HG03378 (cell line): Measurements from ENCODE around the gene LRTM2.

Experiments
- ATAC-seq: cut with Tn5 transposase; IDR thresholded peaks from one replicate; pipeline ENCODE4 v1.9.1; 2021; ENCODE audit warnings: mild to moderate bottlenecking, moderate library complexity; ENCODE audit not compliant: unreplicated experiment

Gene LRTM2

GRCh38 chr12:1797011-1797901 is 23.1 kb upstream of the LRTM2 start:
- ATAC-seq: no peak

- no peak for ATAC-seq
Measured at GRCh38 chr12:1797991-1798640, 22.2 kb upstream of the LRTM2 start.

DNA sequence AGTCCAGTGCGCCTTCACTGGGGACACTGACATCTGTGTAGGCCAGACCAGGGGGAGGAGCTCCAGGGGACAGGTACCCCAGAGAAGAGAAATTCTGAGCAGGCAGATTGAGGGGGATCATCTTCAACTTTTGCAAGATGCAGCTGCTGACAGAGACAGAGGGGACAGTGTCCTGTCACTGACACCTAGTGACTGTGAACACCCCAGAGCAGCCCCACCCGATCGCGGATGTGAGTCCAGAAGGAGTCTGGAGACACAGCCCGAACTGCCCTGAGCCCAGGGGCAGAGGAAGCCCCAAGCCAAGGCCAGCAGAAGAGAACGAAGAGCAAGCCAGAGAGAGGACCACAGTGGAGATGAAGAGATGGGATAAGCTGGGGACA is 21.7 kb upstream of the LRTM2 start:
- ATAC-seq: no peak

DNA sequence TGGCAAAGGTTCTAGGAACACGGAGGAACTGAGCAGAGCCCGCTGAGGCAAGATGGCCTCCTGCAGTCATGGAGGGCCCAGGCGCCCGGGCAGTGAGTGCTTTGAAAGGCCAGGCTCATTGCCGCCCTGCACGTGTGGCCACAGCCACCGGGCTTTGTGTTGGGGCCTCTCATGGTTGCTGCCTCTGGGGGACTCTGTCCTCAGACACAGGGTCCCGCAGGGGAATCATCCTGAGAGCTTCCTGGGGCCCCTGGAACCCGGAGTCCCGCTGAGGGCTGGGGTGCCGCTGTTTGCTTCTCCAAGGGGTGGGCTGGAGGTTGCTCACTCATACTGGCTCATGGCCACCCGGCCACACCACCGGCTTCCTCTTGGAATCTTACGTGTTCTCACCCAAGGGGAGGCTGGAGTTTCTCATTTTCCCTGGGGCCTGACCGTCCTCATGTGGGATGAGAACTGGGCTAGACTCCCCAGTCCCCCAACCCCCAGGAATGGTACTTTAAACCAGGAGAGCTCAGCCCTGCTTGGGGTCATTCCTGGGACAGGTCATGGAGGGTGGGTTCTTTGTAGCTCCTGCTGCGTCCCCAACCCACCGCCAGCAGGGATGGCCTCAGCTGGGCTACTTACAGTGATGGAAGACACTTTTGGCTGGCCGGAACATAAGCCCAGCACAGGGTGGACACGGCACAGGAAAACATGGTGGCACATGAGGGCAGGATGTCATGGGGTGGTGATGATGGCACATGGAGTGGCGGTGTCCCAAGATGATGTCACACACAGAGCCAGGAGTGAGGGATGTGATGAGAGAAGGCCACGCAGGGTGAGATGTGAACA is 21.1 kb upstream of the LRTM2 start:
- ATAC-seq: no peak

DNA sequence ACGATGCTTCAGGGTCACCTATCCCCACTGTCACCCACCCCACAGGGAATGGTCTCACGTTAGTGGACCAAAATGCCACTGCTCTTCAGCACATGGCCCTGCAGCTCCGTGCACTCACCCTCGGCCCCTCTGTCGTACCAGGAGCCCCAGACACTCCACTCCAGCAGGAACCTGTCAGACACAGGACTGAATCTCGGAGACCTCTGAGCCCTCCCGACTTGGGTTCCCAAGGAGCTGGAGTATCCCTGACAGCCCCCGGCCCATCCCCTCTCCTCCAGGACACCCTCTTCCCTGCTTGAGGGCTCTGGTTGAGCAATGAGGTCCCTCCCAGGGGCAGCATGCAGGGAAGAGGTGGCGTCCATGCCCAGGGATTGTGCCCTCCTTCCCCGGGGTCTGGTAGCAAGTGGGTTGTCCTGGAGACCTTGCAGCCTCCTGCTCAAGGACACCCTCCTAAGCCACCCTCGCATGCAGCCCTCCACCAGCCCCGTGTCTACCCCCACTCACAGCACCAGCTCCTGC is 20.4 kb upstream of the LRTM2 start:
- ATAC-seq: no peak

DNA sequence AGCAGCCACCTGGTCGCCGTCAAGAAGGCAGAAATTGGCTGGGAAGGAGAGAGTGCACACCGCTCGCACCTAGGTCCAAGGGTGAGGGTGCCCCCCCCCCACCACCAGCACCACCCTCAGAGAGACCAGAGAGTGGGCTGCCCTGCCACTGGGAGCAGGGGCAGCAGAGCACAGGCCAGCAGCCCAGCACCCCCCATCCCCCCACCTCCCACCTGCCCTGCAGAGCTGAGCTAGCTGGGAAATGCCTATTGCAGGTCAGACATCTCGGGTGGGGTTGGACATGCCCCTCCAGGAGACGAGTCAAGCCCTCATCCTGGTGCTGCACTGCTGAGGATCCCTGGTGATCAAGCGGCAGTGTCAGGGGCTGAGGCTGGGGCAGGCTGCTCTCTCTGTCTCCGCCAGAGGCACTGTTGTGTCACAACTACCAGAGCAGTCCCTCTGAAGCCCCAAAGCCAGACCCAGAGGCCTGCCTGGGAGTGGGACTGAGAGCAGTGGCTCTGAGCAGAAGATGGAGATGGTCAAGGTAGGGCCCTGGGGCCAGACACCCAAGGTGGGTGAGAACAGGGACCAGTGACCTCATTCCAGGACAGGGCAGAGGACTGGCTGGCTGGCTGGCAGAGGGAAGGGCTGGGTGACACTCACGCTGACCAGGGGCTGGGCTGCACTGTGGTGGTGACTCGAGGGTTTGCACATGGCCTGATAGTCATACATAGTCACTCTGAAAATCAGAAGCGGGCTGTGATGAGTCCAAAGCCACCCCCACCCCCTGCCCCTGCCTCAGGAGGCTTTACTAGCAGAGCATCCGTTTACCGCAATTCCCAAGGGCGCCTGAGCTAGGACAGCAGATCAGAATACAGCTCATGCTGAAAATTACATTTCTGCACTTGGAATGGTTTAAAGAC is 19.7 kb upstream of the LRTM2 start:
- no peak for ATAC-seq

DNA sequence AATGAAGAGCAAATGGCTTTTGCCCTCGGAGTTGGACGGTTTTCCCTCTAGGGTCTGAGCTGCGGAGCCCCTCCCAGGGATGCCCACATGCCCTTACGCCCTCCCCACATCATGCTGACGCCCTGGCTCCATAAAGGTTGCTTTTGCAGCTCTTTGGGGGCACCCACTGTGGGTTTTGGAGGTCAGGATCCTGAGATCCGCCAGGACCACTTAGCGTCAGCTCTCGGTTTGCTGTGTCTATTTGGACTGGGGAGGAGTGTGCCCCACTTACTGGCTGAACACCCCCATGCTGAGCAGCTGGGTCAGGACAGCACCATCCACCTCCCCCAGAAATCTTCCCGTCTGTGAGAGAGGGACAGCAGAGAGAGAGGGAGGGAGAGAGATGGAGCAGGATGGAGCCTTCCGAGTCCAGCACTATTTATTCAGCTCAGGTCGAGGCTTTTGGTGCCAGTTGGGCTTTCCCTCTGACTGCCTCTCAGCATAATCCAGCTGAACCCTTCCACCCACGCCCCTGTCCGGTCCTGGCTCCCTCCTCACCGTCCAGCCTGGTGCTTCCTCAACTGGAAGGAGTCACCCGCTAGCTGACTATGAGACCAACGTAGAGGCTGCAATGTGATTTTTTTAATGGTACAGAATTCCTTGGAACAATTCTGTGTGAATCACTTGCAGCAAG is 18.9 kb upstream of the LRTM2 start:
- no peak for ATAC-seq

DNA sequence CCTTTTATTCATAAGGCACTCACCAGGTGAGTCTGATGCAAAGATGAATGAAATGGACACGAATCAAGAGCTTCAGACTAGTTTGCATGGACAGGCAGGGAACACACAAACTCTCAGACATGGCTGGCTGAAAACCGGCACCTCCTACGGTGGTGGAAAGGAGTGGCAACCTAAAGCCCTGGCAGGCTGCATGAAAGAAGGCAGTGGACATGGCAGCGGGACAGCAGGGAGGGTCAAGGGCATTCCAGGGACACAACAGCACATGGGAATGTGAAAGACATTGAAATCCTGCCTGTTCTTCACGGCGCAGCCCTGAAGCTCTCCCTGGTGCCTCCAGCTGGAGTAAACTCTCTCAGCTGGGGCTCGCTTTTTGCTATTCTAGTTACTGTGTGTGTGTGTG is 16.6 kb upstream of the LRTM2 start:
- ATAC-seq: no peak

- ATAC-seq: peak; percentile 75
Measured at GRCh38 chr12:1804545-1805332, 15.6 kb upstream of the LRTM2 start.

DNA sequence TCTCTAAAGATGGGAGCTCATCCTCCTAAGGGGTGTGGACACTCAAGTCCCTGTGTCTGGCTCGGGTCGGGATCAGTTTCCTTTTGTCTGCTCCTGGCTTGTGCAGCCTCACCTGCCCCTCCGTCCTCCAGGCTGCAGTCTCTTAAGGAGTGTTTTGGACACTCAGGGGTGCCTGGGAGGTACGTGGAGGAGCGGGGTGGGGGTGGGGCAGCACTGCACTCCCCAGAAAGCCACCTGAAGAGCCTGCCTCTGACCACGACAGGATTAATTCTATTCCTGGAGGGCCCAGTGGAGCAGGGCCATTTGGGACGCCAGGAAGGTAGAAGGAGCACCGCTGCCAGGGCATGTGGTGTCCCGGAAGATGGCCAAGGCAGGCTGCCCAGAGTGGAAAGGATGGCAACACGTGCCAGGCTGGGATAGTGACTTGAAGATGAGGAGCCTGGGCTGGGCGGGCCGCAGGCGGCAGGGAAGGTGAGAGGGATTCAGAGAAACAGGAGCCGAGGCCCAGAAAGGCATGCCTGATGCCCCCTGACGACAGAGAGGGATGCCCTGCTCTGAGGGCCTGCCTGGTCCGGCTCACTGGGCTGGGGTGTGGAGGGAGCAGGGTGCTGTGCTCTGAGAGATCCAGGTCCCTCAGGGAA is 14.8 kb upstream of the LRTM2 start:
- ATAC-seq: no peak

DNA sequence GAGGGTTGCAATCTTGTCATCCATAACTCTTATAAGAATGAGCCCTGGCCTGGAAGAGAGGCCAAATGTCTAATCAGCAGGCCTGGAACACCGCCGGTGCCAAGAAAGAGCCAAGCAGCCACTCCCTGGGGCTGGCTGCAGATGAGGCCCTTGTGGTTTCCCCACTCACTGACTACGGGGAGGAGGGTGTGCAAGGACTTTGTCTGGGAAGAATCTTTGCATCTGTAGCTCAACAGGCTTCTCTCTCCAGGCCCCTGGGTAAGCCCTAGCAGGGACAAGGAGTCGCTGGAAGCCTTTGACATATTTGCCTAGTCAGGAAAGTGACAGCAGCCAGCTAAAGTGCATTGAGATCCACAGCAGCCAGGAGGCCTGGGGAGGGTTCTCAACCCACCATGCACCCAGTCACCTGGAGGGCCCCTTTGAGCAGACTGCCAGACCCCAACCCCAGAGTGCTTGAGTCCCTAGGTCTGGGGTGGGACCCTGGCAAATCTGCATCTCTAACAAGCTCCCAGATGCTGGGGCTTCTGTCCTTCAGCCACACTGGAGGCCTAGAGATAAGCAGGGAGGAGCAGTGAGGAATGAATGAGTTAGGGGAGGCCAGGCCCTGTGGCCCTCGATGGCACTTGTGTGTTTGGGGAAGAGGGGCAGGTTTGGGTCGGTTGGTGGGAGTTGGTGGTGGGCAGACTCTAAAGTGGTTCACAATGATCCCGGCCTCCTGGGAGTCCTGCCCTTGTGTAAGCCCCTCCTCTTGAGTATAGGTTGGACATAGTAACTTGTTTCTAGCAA is 13.9 kb upstream of the LRTM2 start:
- no peak for ATAC-seq

- no peak for ATAC-seq
Measured at GRCh38 chr12:1807087-1807860, 13.1 kb upstream of the LRTM2 start.

DNA sequence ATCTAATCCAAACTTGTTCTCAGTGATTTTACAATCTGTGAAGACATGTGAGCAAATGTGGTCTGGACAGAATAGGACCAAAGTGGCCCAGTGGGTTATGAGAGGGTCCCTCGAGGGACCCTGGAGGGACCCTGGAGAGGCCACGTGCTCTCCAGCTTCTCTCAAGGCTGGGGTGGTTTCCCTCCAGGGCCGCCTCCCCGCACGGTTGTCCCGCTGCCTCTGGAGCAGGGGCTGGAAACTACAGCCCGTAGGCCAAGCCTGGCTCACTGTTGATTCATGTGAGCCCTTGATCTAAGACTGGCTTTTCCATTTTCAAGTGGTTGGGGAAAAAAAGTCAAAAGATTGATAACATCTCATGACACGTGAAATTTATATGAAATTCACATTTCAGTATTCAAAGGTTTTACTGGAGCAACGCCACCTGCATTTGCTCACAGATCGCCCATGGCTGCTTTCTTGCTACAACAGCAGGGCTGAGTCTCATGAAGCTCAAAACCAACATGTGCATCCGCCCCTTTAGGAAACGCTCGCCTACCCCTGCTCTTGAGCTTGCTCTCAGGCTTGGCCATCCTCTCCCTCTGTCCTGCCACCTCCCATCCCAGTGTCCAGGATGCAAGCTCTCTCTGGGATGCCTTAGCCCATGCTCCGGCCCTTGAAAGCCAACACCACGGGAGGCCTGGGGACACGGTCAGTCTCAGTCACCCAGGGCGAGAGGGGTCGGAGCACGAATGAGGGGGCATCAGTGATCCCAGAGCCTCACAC is 12.1 kb upstream of the LRTM2 start:
- ATAC-seq: no peak

DNA sequence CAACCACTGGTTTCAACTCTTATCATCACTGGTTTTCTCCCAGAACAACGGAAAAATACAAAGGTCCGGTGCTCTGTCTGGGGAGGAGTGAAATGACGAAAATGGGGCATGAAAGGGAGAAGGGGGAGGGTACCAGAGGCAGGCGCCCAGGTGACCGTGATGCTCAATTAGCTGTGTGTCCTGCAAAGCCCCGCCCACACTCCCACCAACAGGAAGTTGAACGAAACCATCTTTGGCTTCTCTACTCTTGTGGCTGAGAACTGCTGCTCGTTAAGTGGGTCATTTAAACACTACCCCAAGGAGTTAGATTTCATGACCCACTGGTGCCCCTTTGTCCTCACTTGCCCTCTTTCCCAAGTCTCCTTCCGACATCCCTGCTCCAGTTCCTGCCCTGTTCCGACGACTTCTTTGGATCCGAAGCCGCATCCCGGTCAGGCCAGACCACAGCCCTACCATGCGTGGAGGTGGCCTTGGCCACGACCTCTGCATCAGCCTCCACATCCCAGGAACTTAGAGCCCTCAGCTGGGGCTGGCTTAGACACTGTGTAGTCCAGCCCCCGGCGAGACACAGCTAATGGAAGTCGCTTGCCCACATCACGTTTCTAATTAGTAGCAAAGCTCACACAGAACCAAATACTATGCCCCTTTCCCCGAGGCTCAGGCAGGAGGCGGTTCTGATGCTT is 11.4 kb upstream of the LRTM2 start:
- ATAC-seq: no peak

DNA sequence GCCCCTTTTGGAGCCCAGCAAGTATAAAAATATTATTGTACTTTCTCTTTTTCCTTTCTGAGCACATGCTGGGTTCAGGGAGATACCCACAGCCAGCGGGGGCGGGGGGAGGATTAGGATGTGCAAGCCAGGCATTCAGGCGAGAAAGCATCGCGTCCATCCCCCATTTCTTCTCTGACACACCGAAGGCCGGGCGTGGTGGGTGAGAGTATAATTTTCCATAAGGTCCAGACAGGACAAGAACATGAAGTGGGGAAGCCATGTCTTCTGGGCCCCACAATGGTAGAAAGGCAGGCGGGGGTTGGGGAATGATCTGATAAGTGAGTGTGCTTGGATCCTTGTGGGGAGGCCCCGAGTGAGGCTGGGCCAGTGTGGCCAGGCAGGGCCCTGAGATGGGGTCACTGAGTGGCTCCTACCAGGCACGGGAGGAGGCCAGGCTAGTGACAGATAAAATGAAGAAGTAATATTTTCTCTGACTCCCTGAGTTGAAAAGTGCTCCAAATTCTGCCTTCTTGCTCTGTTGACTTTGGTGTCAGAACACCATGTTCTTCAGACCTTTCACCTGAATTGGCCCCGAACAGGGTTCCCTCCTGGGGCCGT is 10.7 kb upstream of the LRTM2 start:
- no peak for ATAC-seq
